Smooth muscle cell (in vitro differentiated cells): ENCODE measurements around the gene CDHR4. TPM values are rescaled to one million over a fixed set of nuclear protein-coding genes. Genes with fewer than 3 reads are reported as not detected.
"Not testable (repeated sequence)": the region's sequence is repeated elsewhere in the genome, so short reads cannot be mapped to it uniquely, and the experiment has no call there.

Experiments used
- DNase-seq: peaks from one replicate; lab custom pipeline; 2025; ENCODE audit not compliant: unreplicated experiment; lab: John Stamatoyannopoulos, UW
- H2AFZ ChIP-seq: fragments of 200-600 bp; sonication (generic); 2 replicates; pipeline ENCODE4 v1.6.0; 2016; ENCODE audit warnings: antibody characterized with exemption, low read depth, mild to moderate bottlenecking
- H3F3A ChIP-seq: fragments of 200-600 bp; sonication (generic); 2 replicates; pipeline ENCODE4 v1.6.0; 2017; ENCODE audit warnings: antibody characterized with exemption, low read depth
- H3K27ac ChIP-seq: fragments of 200-600 bp; sonication (generic); 2 replicates; pipeline ENCODE4 v1.5.1; 2016; ENCODE audit warnings: low read depth, mild to moderate bottlenecking
- H3K27me3 ChIP-seq: fragments of 200-600 bp; sonication (generic); 2 replicates; pipeline ENCODE4 v1.6.1; 2016; ENCODE audit warnings: low read depth, mild to moderate bottlenecking
- H3K36me3 ChIP-seq: fragments of 200-600 bp; sonication (generic); 2 replicates; pipeline ENCODE4 v1.5.1; 2016; ENCODE audit warnings: low read depth
- H3K4me1 ChIP-seq: fragments of 200-600 bp; sonication (generic); 2 replicates; pipeline ENCODE4 v1.5.1; 2016; ENCODE audit warnings: low read depth
- H3K4me2 ChIP-seq: fragments of 200-600 bp; sonication (generic); 2 replicates; pipeline ENCODE4 v1.6.0; 2016; ENCODE audit warnings: mild to moderate bottlenecking
- H3K4me3 ChIP-seq: fragments of 200-600 bp; sonication (generic); 2 replicates; pipeline ENCODE4 v1.5.1; 2016; ENCODE audit warnings: mild to moderate bottlenecking
- H3K79me2 ChIP-seq: fragments of 200-600 bp; sonication (generic); 2 replicates; pipeline ENCODE4 v1.6.0; 2016; ENCODE audit warnings: low read depth, mild to moderate bottlenecking
- H3K9ac ChIP-seq: fragments of 200-600 bp; sonication (generic); 2 replicates; pipeline ENCODE4 v1.6.0; 2016; ENCODE audit warnings: low read depth
- H3K9me3 ChIP-seq: fragments of 200-600 bp; sonication (generic); replicated peaks from 2 replicates; pipeline ENCODE4 v1.5.1; 2016; ENCODE audit warnings: low read depth
- H4K20me1 ChIP-seq: fragments of 200-600 bp; sonication (generic); 2 replicates; pipeline ENCODE4 v1.6.0; 2016; ENCODE audit warnings: low read depth
- CTCF ChIP-seq: fragments of 200-600 bp; sonication (generic); IDR thresholded peaks from 2 replicates; pipeline ENCODE4 v1.5.1; 2017; ENCODE audit warnings: borderline replicate concordance, mild to moderate bottlenecking, antibody characterized with exemption; ENCODE audit not compliant: insufficient read depth, poor library complexity, severe bottlenecking
- WGBS: methylation state at CpG from one replicate; pipeline ENCODE4 v1.1.7; 2016; ENCODE audit warnings: low lambda C conversion rate; 5-methylcytosine and 5-hydroxymethylcytosine counted together
- polyA plus RNA-seq: library from polyadenylated mRNA; unstranded; fragments of >200 nt; fragmentation: Nextera tagmentation; extraction: Ambion mirVana; gene quantifications from 2 replicates; pipeline ENCODE4 v1.2.1, GENCODE V29; 2016
- total RNA-seq: library from RNA; depleted of rRNA; stranded (reverse); fragments of >200 nt; gene quantifications from 2 replicates; pipeline ENCODE4 v1.2.3, GENCODE V29; 2014

CDHR4 gene
- total and polyA plus RNA-seq, 2 experiments from 2014 or later, result 0.31 TPM; not detected in 1

GRCh38 chr3:49839193-49839809, 39.6 kb upstream of the CDHR4 start:
- no peaks in the 10 kb centered on the region for H3K36me3 ChIP-seq
- no peaks in the 10 kb centered on the region for H3K27me3 ChIP-seq
- no peak overlapping the region for H3K4me2 ChIP-seq
- peak; percentile 28 for DNase-seq
- no peaks in the 10 kb centered on the region for H3K79me2 ChIP-seq
- no peaks in the 10 kb centered on the region for H3K9me3 ChIP-seq
- no peak overlapping the region for H3K4me3 ChIP-seq
- 57% methylated on average over 6 of the region's 6 CpGs for WGBS
- peak; percentile 91 for TF ChIP-seq CTCF
- no peaks in the 10 kb centered on the region for H4K20me1 ChIP-seq
- H3K9ac ChIP-seq, result no peak overlapping the region
- no peaks in the 10 kb centered on the region for H3F3A ChIP-seq
- no peak overlapping the region for H3K27ac ChIP-seq
- H3K4me1 ChIP-seq, result no peaks in the 10 kb centered on the region
- H2AFZ ChIP-seq, result no peak overlapping the region

GRCh38 chr3:49831341-49831740, 31.7 kb upstream of the CDHR4 start:
- Histone ChIP-seq H3K27ac (no peak overlapping the region), H3K9me3 (no peaks in the 10 kb centered on the region), H3K79me2 (no peaks in the 10 kb centered on the region), H3F3A (no peaks in the 10 kb centered on the region), H3K4me3 (no peak overlapping the region), H3K4me1 (no peaks in the 10 kb centered on the region), H4K20me1 (no peaks in the 10 kb centered on the region), H2AFZ (no peak overlapping the region), H3K4me2 (no peak overlapping the region), H3K27me3 (no peaks in the 10 kb centered on the region), H3K36me3 (no peaks in the 10 kb centered on the region), H3K9ac (no peak overlapping the region)
- WGBS, result 59% methylated on average over 3 of the region's 3 CpGs
- no peak for DNase-seq
- TF ChIP-seq CTCF, result no peak

GRCh38 chr3:49826016-49826415, 26.3 kb upstream of the CDHR4 start:
- H3F3A ChIP-seq, result no peaks in the 10 kb centered on the region
- H3K4me1 ChIP-seq, result no peaks in the 10 kb centered on the region
- 96% methylated on average over 6 of the region's 6 CpGs for WGBS

GRCh38 chr3:49823131-49823530, 23.5 kb upstream of the CDHR4 start:
- not testable (repeated sequence) for H3K79me2 ChIP-seq, H3K27ac ChIP-seq, H4K20me1 ChIP-seq, H3K36me3 ChIP-seq, H3K4me1 ChIP-seq, H3K4me3 ChIP-seq, H2AFZ ChIP-seq, H3K9ac ChIP-seq, H3K9me3 ChIP-seq, H3K4me2 ChIP-seq, H3K27me3 ChIP-seq, DNase-seq, H3F3A ChIP-seq
- WGBS, result 93% methylated on average over 3 of the region's 3 CpGs

More at GRCh38 chr3:49826016-49826415, 26.3 kb upstream of the CDHR4 start:
- Histone ChIP-seq H3K4me3 (no peak overlapping the region), H3K27ac (no peak overlapping the region), H3K36me3 (no peaks in the 10 kb centered on the region), H3K4me2 (no peak overlapping the region), H4K20me1 (no peaks in the 10 kb centered on the region), H3K27me3 (no peaks in the 10 kb centered on the region), H3K79me2 (no peaks in the 10 kb centered on the region), H2AFZ (no peak overlapping the region), H3K9ac (no peak overlapping the region), H3K9me3 (no peaks in the 10 kb centered on the region)
- no peak for TF ChIP-seq CTCF
- DNase-seq, result no peak
